GM23338 (cell line): ENCODE data around the gene ZC3H6.

Experiments
- CREB1 ChIP-seq: fragments of 250-450 bp; sonication (Bioruptor Pico); IDR thresholded peaks from 2 replicates; pipeline ENCODE4 v1.5.0; 2020; ENCODE audit warnings: low read depth, mild to moderate bottlenecking, moderate library complexity
- CTCF ChIP-seq, 2 experiments: fragments of 200-600 bp in 1 of 2; sonication (generic) in 1 of 2; conservative IDR thresholded peaks; 2 replicates each; pipeline versions ENCODE4 v1.5.1 to v1.6.1; 2016 to 2017; ENCODE audit warnings: antibody characterized with exemption in 2 of 2, low read depth in 2 of 2, mild to moderate bottlenecking in 2 of 2, moderate library complexity in 1 of 2
- ETS1 ChIP-seq: IDR thresholded peaks from 2 replicates; pipeline ENCODE4 v1.6.1; 2016; ENCODE audit warnings: antibody characterized with exemption
- EZH2 ChIP-seq: fragments of 200-600 bp; sonication (generic); IDR thresholded peaks from one replicate; pipeline ENCODE4 v1.8.0; 2017; ENCODE audit warnings: antibody characterized with exemption, mild to moderate bottlenecking, low read depth; ENCODE audit not compliant: unreplicated experiment
- EZH2phosphoT487 ChIP-seq: fragments of 200-600 bp; sonication (generic); IDR thresholded peaks from one replicate; pipeline ENCODE4 v1.8.1; 2018; ENCODE audit warnings: antibody characterized with exemption; ENCODE audit not compliant: unreplicated experiment
- JUNB ChIP-seq: IDR thresholded peaks from one replicate; pipeline ENCODE4 v1.6.1; 2016; ENCODE audit warnings: antibody characterized with exemption; ENCODE audit not compliant: unreplicated experiment
- NANOG ChIP-seq: IDR thresholded peaks from 2 replicates; pipeline ENCODE4 v1.6.1; 2016; ENCODE audit warnings: antibody characterized with exemption, borderline replicate concordance
- POLR2AphosphoS5 ChIP-seq: IDR thresholded peaks from 2 replicates; pipeline ENCODE4 v1.6.1; 2016; ENCODE audit warnings: antibody characterized with exemption, low read depth
- REST ChIP-seq: IDR thresholded peaks from one replicate; pipeline ENCODE4 v1.6.1; 2018; ENCODE audit warnings: antibody characterized with exemption; ENCODE audit not compliant: unreplicated experiment
- STAT1 ChIP-seq: IDR thresholded peaks from one replicate; pipeline ENCODE4 v1.6.1; 2016; ENCODE audit warnings: antibody characterized with exemption; ENCODE audit not compliant: unreplicated experiment
- ZNF114 ChIP-seq: fragments of 250-450 bp; sonication (Bioruptor Pico); IDR thresholded peaks from 2 replicates; pipeline ENCODE4 v1.5.0; 2020; ENCODE audit warnings: mild to moderate bottlenecking, moderate library complexity
- ZNF331 ChIP-seq: fragments of 250-450 bp; sonication (Bioruptor Pico); IDR thresholded peaks from 2 replicates; pipeline ENCODE4 v1.5.0; 2020; ENCODE audit warnings: low read depth, mild to moderate bottlenecking, moderate library complexity
- ZNF462 ChIP-seq: fragments of 250-450 bp; sonication (Bioruptor Pico); IDR thresholded peaks from 2 replicates; pipeline ENCODE4 v1.5.0; 2020; ENCODE audit warnings: mild to moderate bottlenecking, moderate library complexity

- TF ChIP-seq JUNB (no peak), CTCF (conservative IDR thresholded peaks at IDR 0.05; ENCODE audit: low read depth in 2 of 2) (no peak), REST (no peak), POLR2AphosphoS5 (peak; percentile 97), EZH2 (no peak), CREB1 (peak; percentile 84), ZNF114 (CRISPR knock-in tag) (no peak), EZH2phosphoT487 (no peak), NANOG (no peak), ETS1 (no peak), STAT1 (no peak), ZNF331 (no peak), ZNF462 (CRISPR knock-in tag) (no peak)
Observed at GRCh38 chr2:112275311-112275886, at the start of gene ZC3H6.
